Stimulated activated CD8-positive, alpha-beta memory T cell treated with anti-CD3 and anti-CD28 coated beads, Interleukin-12 subunit alpha, Interleukin-12 subunit beta, amount 100 ng/mL, for 4 hours (primary cell): ENCODE measurements around the gene COBL.

Experiments
- DNase-seq: peaks from one replicate; pipeline ENCODE4 v3.0.0-alpha.2; 2020; ENCODE audit warnings: low read depth

Gene COBL

DNA sequence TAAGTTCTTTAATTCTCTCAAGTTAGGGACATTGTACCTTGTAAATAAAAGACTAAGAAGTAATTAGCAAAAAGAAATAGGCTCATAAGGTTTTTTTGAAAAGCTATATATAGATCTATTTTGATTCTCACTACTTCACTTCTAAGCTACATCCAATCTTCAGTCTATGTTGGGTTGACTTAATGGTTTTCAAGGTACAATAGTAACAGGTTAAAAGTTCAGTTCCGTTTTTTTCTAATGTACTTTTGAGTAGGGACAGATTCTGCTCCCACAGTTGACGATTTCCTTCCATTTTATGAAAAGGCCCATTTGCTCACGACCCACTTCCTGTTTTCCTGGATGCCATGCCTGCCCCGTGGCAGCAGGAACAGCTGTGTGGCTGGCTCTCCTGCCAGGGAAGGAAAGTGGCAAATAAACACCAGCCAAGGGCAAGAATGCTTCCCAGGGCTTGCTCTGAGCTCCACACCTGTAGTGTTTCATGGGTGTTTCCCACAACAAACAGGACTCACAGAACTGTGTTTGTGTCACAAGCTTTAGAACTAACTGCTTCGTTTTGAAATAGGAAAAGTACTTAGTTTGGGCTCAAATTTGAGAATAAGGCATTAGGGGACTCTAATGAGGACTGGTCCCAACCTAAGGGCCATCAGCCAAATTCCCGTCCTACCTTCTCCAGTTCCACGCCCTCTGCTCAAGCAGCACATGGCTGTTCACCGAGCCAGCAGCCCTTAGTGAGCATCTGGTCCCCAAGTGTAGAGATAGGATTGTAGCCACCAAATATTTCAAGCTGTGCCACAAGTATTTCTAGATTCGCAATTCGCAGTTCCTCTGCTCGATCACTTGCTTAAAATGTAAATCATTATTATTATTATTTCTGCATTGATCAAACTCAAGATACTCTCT is 240.7 kb downstream of the COBL start:
- no peak for DNase-seq

DNA sequence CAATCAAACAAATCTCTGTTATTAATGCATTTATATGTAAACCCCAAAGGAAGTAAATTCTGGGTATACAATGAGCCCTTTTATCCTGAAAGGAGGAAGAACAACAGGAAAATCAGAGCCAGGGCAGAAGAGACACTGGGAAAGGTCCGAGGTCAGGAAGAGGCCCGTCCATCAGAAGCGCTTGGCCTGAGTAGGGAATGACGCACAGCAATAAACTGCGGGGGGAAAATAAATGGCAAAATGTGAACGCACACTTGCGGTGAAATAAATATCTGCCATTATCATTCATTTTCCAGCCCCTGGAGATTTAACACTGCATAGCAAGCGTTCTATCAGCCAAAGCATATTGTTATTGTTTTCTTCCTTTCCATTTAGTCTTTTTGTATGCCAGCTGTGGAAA is 243.4 kb downstream of the COBL start:
- no peak for DNase-seq

DNA sequence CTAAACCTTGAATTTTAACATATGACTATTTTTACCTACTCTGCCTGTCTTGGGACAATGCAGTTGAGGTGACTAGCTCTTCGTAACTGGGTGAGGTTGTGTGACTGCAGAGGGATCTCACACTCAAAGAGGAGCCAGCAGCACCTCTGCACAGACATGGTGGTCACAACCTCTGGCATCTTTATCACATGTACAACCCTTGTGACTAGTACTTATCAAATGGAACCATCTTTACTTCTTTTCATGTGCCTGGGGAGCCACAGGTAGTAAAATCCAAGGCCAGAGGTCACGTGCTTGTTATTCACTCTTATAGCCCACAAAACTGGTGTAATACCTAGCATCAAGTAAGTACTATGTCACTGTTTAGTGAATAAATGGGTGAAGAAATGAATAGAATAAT is 244.3 kb downstream of the COBL start:
- no peak for DNase-seq

DNA sequence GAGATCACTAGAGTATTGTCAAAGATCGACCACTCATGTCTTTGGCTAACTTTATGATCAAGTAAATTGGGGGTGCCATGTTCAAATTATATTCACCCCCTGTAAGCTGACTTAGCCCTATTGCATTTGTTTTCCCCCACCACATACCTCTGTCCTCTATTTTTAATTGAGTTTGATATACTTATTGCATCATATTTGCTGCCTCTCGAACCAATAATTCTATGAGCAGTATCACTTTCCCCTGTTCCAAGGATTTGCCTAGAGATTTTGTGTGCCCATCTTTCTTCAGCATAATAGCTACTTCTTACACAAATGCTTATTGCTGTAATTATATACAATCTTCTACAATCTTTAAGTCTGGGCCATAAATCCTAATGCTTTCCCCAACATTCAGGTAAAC is 245.2 kb downstream of the COBL start:
- no peak for DNase-seq

DNA sequence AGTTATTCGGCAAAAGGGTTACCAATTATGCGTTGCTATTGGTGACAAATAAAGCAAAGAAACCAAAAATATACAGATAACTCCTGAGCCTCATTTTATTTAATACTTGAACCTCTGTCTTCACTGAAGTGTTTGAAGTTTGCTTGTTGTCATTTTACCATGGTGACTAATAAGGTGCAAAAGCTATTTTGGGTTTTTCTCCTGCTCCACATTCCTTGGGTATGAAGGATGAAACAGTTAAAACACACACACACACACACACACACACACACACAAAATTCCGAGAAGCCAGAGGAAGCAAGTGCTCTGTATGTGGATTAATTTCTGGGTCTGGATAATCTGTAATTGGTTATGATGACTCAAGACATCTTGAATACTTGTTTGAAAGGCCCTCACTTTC is 246.5 kb downstream of the COBL start:
- DNase-seq, result no peak

DNA sequence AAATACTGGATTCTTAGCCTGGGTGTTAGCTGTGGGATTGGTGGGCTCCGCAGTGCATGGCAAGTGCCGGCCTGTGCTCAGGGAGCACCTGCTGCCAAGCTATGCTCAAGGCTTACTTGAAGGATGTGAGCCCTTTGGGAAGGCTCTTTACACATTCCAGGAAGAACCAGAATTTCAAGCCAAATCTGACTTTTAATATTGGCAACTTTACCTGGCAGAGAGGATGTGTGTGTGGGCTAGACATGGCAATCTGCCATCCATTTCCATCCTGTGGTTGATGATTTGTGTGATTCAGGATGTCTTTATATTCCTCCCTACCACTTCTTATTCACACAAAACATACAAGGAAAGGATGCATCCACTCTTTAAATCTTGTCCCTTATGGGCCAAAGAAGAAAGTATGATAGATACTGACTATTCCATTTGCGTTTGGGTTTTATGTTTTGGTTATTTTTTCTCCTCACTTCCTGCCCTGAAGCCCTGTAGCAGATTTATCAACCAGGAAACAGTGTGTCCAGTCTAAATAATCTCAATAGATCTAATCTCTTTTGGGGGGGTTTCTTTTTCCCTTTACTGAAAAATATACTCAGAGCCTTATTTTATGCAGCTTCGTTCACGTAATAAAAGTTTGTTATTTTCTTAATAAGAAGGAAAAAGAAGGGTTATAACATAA is 247.1 kb downstream of the COBL start:
- DNase-seq, result no peak

DNA sequence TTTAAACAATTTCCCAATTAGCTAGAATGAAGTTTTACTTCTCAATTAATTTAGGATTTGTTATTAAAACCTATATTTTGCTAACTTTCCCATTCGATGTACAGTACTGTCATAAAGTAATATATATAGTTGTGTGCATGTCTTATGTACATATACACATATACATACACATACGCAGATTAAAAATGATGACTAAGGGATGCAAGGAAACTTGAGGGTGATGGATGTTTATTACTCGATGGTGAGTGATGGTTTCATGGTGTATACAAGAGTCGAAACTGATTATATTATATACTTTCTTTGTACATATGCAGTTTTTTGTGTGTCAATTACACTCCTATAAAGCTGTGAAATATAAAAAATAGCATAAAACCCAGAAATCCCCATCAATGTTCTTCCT is 248.2 kb downstream of the COBL start:
- DNase-seq, result no peak

DNA sequence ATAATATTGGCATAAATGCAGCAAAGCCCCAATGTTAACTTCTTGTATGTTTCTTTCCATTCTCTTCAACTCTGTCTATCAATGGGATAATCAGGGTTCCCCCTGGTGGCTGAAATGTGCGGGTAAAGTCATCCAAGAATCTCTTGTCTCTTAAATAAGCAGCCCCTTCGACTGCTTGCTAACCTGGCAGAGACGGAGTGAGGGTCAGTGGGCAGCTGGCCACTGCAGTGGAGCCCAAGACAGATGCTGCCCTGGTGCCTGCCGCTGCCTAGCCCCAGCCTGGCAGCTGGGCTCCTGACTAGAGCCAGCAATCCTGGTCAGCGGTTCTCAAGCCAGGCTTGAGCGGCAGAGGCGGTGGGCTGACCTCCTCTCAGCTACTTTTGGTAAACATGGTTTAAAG is 248.9 kb downstream of the COBL start:
- no peak for DNase-seq

DNA sequence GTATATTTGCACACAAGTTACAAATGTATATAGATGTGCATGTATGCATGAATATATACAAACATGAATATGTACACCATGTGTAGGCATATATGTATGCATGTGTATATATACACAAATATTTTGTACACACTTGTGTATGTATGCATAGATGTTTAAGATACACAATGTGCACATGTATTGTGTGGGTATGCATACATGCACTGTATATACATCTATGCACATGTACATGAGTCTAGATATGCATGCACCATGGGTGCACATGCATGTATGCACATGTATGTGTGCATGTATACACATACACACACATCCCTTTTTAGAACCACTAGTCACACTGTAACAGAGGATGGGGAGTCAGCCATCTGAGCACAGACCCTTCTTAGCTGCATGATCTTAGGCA is 249.4 kb downstream of the COBL start:
- no peak for DNase-seq

DNA sequence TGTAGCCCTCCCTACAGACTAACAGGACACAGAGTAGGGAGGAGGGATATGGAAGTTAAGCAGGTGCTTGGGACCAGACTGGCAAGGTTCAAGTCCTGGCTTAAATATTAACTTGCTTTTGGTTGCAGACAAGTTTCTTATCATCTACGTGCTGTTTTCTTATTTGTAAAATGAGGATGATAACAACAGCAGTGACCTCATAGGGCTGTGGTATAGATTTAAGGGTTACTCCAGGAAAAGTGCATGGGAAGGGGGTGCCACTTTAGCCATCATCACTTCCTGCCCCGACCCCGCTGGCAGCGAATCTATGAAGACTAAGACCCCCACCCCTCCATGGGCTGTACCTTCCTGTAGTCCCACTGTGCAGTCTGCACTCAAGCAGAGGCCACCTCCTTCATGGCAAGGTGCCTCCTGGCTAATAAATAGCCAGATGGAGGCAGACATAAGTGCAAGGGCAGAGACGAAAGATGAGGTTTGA is 250.2 kb downstream of the COBL start:
- DNase-seq, result no peak

DNA sequence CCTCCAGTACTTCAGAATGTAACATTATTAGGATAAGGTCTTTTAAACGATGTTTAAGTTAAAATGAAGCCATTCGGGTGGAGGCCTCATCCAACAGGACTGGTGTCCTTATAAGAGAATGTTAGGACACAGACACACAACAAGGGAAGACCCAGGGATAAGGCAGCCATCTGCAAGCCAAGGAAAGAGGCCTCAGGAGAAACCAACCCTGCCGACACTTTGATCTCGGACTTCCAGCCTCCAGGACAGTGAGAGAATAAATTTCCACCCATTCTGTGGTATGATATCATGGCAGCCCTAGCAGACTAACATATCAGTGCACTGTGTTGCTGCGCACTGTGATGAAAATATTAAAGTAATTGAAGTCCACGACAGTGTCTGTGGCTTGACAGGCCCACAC is 250.8 kb downstream of the COBL start:
- no peak for DNase-seq

DNA sequence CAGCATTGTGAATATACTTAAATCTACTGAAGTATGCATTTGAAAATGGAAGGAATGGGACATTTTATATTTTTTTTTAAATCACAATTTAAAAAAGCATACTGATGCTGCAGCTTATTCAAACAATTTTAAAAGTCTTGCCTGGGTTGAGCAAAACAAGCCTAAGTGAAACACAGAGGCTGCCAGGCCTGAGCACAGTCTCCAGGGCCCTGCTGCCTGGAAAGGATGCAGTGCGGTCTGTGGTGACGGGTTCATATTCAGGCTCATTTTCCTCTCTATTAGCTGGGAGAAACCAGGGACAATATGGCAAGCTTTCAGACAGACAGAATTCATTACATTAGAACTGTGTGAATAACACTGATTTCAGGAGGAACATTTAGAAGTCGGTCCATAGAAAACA is 251.9 kb downstream of the COBL start:
- no peak for DNase-seq

DNA sequence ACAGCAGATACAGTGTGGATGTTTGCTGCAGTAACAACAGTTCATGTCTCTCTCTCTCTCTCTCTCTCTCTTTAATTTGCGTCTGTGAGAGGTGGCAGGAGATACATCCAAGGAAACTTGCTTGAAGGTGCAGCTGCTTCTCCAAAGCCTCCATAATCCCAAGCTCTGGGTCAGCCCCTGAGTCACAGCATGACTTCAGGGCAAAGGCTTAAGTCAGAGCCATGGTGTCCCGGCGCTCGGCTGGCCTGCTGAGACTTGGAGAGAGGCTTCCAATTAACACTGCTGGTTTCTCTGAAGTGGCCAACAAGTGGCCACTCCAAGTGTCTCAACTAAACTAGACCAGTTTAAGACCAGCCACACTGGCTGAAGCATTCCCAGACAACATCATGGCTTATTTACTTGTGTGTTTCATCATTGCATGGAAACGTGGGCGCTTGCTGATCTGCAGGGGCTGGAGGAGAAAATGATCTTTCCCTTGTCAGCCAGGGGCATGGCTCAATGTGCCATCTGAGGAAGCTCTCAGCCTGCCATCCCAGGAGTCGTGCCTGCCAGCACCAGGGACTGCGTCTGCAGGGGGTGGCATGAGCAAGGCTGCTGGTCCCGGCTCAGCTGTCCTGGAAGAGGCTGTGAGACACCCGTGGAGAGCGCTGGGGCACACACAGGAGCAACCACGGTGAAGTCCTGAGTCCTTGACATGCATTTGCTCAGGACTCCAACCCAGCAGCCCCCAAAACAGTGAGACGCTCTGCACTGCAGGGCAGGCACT is 254.2 kb downstream of the COBL start:
- no peak for DNase-seq

DNA sequence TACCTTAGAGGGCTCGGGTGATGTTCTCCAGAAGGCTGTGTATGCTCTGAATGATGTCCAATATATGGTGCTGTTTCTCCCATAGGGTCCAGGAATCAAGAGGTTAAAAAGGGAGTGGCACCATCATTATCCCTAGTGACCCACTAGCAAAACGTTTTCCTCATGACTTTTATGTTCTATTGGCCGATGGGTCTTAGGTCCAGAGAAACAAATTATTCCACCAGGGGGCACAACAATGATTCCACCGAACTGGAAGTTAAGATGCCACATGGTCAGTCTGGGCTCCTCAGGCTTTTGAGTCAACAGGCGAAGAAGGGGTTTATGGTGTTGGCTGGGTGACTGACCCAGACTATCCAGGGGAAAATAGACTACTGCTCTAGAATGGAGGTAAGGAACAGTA is 256.1 kb downstream of the COBL start:
- no peak for DNase-seq

DNA sequence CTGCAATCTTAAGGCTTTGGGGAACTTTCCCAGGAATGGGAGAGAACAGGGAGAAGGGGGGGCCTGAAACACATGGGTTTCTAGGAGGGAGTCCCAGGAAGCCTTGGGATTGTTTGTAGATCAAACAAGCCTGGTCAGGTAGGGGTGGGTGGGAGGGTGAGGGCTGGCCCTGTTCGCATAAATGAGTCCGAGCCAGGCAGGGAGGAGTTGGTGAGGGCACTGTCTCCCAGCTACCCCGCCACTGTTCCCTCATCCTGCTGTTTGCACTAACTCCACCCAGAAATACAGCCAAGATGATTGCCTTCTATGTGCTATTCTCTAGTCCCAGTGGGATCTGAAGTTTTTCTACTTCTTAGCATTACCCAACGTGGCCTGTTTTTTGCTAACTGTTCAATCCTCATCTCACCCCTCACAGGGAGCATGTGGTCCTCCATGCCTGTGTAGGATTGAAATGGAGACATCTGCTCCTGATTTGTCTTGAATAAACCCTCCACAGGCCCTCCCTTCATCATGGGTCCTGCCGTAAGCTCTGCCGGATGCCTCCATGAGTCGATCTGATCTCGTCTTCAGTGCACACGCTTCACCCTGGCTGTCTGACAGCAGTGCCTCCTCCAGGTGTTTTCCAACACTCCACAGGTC is 257.0 kb downstream of the COBL start:
- no peak for DNase-seq

DNA sequence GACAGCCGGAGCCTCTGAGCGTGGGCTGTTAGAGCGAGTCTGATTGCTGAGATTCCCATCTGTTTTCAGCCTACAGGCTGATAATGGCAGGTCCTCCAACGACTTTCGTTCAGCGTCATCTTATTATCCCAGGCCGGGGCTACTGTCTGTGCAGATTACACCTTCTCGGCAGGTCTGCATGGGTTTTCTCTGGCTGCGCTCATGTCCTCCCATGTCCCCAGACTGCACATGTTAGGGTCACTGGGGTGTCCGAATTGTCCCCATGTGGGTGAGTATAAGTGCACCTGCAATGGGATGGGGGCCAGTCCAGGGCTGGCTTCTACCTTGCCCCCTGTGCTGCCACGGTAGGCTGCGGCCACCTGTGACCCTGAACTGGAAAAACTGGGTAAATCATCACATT is 257.8 kb downstream of the COBL start:
- DNase-seq, result no peak

DNA sequence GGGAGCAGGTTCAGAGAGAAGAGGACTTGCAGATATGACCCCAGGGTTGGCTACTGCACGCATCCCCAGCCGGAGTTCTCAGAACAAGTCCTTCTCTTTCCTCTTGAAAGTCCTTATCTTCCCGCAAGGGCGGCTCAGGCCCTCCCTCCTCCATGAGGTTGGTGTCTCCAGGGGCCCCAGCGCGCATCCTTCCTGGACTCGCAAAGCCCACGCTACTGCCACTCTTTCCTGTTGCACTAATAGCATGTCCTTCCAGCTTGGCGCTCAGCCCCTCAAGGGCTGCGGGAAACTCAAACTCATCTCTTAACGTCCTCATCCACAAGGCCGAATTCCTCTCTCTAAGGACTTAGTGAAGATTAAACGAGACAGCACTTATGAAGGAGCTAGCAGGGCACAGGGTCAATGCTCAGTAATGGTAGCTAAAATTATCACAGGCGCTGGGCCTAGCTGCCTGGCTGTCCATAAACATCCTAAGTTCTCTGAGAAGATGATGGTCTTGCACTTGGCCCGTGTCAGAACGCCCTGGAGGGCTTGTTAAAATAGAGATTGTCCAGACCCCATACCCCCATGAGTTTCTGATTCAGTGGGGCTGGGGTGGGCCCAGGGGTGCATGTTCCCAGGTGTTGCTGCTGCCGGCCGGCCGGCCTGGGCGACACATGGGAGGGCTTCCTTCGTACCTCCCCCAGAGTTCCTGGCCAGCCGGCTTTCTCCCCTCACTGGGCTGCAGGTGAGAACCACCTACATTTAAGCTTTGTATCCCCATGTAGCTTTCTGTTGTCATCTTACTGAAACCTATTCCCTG is 261.4 kb downstream of the COBL start:
- no peak for DNase-seq

DNA sequence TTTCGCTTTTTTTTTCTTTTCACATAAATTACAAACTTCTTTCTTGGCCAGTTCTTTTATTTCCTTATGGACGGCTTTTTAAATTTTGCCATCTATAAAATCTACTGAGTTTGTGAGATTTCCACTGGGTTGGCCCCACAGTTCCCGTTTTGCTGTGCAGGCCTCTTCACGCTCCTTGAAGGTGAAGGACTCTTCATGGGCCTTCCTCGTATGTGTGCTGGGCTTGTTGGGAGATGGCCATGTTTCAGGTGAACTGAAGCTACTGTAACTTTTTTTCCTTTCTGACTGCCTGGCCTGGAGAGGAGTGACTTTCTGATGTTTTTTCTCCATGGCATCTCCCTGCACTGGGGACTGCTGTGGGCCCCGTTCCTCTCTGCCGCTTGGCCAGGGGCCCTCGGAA is 262.4 kb downstream of the COBL start:
- no peak for DNase-seq

DNA sequence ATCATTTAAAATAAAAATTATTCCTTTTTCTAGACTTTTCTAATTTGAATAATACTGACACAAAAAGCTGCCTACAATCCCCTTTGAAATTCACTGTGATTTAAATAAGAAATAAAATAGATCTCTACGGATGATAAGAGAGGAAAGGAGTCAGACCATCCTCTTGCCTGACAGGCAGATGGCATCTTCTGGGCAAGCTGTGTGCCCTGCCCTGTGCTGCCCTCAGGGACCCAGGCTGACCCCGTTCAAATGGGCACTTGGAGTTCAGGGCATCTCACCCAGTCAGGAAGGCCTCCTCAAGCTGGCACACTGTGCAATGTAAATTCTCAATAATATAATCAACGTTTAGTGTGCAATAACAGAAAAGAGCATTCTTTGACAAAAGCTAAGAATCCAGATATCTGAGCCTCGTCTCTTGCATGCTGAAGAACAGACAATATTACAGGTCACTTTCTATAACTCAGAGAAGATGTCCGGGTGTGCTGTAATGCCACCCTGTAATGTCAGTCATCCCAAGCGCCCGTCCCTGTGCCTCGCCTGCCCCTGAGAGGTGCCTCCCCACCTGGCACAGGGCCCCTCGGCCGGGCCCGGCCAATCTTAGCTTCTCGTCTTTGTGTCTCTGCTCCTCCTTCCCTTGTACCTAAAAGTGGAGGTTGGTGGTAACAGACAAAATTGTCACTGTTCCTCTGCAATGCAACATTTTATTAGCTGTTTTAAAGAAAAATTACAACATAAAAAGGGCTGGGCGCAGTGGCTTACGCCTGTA is 263.3 kb downstream of the COBL start:
- DNase-seq, result no peak

DNA sequence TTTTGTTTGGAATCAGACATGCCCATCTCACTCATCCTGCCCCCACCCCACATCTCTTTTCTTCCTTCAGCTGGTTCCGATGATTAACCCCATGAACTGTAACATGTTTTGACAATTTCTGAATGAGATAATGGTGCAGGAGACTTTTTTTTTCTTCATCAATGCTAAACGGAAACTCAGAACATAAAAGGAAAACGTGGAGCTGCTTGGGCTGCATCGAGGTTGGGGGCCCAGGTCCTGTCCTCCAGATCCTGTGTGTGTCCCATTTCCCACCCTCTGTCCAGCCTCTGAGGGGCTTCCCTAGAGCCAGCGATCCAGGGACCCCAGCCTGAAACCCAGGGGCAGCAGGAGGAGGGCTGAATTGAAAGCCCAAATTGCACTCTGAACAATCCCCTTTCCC is 270.1 kb downstream of the COBL start:
- DNase-seq, result no peak

DNA sequence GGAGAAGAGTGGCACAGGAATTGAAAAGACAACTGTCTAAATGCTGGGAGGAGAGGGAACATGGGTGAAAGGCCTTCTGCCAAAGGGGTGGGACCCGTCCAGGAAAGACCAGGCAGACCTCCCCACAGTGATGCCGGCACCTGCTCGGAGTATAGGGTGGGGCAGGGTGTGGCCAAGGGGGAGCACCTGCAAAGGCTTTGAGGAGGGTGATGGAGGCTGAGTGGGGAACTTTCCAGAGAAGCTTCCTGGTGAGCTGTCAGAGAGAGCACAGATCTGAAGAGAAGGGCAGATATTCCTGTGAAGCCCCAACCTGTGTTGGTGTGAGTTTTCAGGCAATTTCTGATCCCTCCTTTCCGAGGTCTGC is 270.5 kb downstream of the COBL start:
- DNase-seq, result no peak
